HepG2 (cell line): ENCODE data around the gene GAL3ST2. TPM values are rescaled to one million over a fixed set of nuclear protein-coding genes. Genes with fewer than 3 reads are reported as not detected.

Experiments used
- ASH2L ChIP-seq: fragments of 300-600, 200-600 bp; sonication (generic); IDR thresholded peaks from 2 replicates; pipeline ENCODE4 v1.7.0; 2017; ENCODE audit warnings: low read depth, mild to moderate bottlenecking, moderate library complexity, mixed read lengths, low read length; ENCODE audit not compliant: insufficient read length
- BHLHE40 ChIP-seq: IDR thresholded peaks from 2 replicates; pipeline ENCODE4 v1.6.1; 2011; ENCODE audit warnings: low read length, improper control_type of control experiment
- CAMTA2 ChIP-seq: sonication (generic); formaldehyde crosslinking; IDR thresholded peaks from 2 replicates; pipeline ENCODE4 v1.4.0; 2020; ENCODE audit warnings: mild to moderate bottlenecking, missing genetic modification reagents, borderline replicate concordance
- CENPT ChIP-seq: sonication (generic); formaldehyde crosslinking; IDR thresholded peaks from 2 replicates; pipeline ENCODE4 v1.8.0; 2022; ENCODE audit warnings: low read depth, mild to moderate bottlenecking, moderate library complexity, missing genetic modification reagents
- FOXC1 ChIP-seq: sonication (generic); formaldehyde crosslinking; IDR thresholded peaks from 2 replicates; pipeline ENCODE4 v1.8.0; 2022; ENCODE audit warnings: mild to moderate bottlenecking, missing genetic modification reagents, borderline replicate concordance
- FOXM1 ChIP-seq: sonication (generic); formaldehyde crosslinking; IDR thresholded peaks from 2 replicates; pipeline ENCODE4 v1.5.0; 2020; ENCODE audit warnings: missing genetic modification reagents
- RNF2 ChIP-seq: fragments of 450-650 bp; conservative IDR thresholded peaks from 2 replicates; pipeline ENCODE4 v1.6.1; 2016; ENCODE audit warnings: low read depth
- RXRB ChIP-seq: IDR thresholded peaks from 2 replicates; pipeline ENCODE4 v1.6.1; 2016; ENCODE audit warnings: borderline replicate concordance, missing genetic modification reagents, missing compliant biosample characterization
- SCMH1 ChIP-seq: sonication (generic); formaldehyde crosslinking; IDR thresholded peaks from 2 replicates; pipeline ENCODE4 v1.9.0; 2021; ENCODE audit warnings: missing genetic modification reagents, mild to moderate bottlenecking, borderline replicate concordance
- ZMYM2 ChIP-seq: sonication (generic); formaldehyde crosslinking; IDR thresholded peaks from 2 replicates; pipeline ENCODE4 v1.8.0; 2022; ENCODE audit warnings: mild to moderate bottlenecking, missing genetic modification reagents
- ZNF232 ChIP-seq: sonication (generic); formaldehyde crosslinking; IDR thresholded peaks from 2 replicates; pipeline ENCODE4 v1.4.0; 2020; ENCODE audit warnings: missing genetic modification reagents, borderline replicate concordance
- ZNF550 ChIP-seq: sonication (generic); formaldehyde crosslinking; IDR thresholded peaks from 2 replicates; pipeline ENCODE4 v1.4.0; 2020; ENCODE audit warnings: mild to moderate bottlenecking, missing genetic modification reagents, borderline replicate concordance
- ZNF616 ChIP-seq: sonication (generic); formaldehyde crosslinking; IDR thresholded peaks from 2 replicates; pipeline ENCODE4 v1.5.0; 2020; ENCODE audit warnings: low read depth, mild to moderate bottlenecking, missing genetic modification reagents
- ZNF746 ChIP-seq: sonication (generic); formaldehyde crosslinking; IDR thresholded peaks from 2 replicates; pipeline ENCODE4 v1.8.0; 2022; ENCODE audit warnings: mild to moderate bottlenecking, missing genetic modification reagents
- ZNF761 ChIP-seq: sonication (generic); formaldehyde crosslinking; conservative IDR thresholded peaks from 2 replicates; pipeline ENCODE4 v1.4.0; 2020; ENCODE audit warnings: mild to moderate bottlenecking, missing genetic modification reagents
- ZNF839 ChIP-seq: sonication (generic); formaldehyde crosslinking; IDR thresholded peaks from 2 replicates; pipeline ENCODE4 v1.4.0; 2020; ENCODE audit warnings: missing genetic modification reagents, mild to moderate bottlenecking, borderline replicate concordance
- ZSCAN30 ChIP-seq: sonication (generic); formaldehyde crosslinking; IDR thresholded peaks from 2 replicates; pipeline ENCODE4 v1.5.0; 2020; ENCODE audit warnings: mild to moderate bottlenecking, missing genetic modification reagents
- polyA plus RNA-seq, 8 experiments: library from polyadenylated mRNA; depleted of rRNA in 3 of 8; stranded (reverse) in 7 of 8; unstranded in 1 of 8; fragments of >200 nt; fragmentation: Illumina TruSeq in 4 of 8; extraction: Trizol in 4 of 8; gene quantifications; 2 replicates each; pipeline versions ENCODE4 v1.2.1 to v1.2.3, GENCODE V29; 2011 to 2016; ENCODE audit warnings: low read depth in 4 of 8, missing spikeins in 1 of 8, mixed read lengths in 1 of 8; ENCODE audit not compliant: insufficient read depth in 1 of 8
- total RNA-seq, 5 experiments: library from RNA; depleted of rRNA; stranded (reverse); fragments of >200 nt; fragmentation: Illumina TruSeq; extraction: Trizol; gene quantifications; 2 replicates each; pipeline ENCODE4 v1.2.3, GENCODE V29; 2016; ENCODE audit warnings: low read depth in 1 of 5
- TF ChIP-seq, protein P1 (sequence below): sonication (generic); formaldehyde crosslinking; IDR thresholded peaks from 2 replicates; pipeline ENCODE4; 2020; ENCODE audit warnings: missing genetic modification reagents, mild to moderate bottlenecking, borderline replicate concordance
- TF ChIP-seq, protein P2 (sequence below): sonication (generic); formaldehyde crosslinking; IDR thresholded peaks from 2 replicates; pipeline ENCODE4 v1.8.1; 2023; ENCODE audit warnings: mild to moderate bottlenecking, inconsistent platforms, moderate library complexity, missing genetic modification reagents, borderline replicate concordance
- TF ChIP-seq, protein P3 (sequence below): sonication (generic); formaldehyde crosslinking; IDR thresholded peaks from 2 replicates; pipeline ENCODE4 v1.4.0; 2020; ENCODE audit warnings: missing genetic modification reagents, borderline replicate concordance
- TF ChIP-seq, protein P4 (sequence below): sonication (generic); formaldehyde crosslinking; IDR thresholded peaks from 2 replicates; pipeline ENCODE4 v1.4.0; 2020; ENCODE audit warnings: missing genetic modification reagents, borderline replicate concordance

The GAL3ST2 gene
- total and polyA plus RNA-seq, 2 of the 13 experiments (the other 11 are each of a cell fraction or from before 2014, with no cell fraction given): 0.17 to 0.20 TPM

DNA sequence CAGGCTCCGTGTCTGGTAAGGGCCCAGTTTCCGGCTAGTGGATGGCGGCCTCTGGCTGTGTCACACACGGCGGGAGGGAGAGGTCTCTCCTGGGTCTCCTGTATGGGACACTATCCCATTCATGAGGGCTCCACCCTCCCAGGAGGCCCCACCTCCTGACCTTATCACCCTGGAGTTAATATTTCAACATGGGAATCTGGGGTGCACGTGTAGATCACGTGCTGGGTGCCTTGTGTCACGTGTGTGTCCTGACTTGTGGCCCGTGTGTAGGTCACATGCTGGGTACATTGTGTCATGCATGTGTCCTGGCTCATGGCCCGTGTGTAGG is 42.3 kb downstream of the GAL3ST2 start (continued):
- TF ChIP-seq, protein P1, sequence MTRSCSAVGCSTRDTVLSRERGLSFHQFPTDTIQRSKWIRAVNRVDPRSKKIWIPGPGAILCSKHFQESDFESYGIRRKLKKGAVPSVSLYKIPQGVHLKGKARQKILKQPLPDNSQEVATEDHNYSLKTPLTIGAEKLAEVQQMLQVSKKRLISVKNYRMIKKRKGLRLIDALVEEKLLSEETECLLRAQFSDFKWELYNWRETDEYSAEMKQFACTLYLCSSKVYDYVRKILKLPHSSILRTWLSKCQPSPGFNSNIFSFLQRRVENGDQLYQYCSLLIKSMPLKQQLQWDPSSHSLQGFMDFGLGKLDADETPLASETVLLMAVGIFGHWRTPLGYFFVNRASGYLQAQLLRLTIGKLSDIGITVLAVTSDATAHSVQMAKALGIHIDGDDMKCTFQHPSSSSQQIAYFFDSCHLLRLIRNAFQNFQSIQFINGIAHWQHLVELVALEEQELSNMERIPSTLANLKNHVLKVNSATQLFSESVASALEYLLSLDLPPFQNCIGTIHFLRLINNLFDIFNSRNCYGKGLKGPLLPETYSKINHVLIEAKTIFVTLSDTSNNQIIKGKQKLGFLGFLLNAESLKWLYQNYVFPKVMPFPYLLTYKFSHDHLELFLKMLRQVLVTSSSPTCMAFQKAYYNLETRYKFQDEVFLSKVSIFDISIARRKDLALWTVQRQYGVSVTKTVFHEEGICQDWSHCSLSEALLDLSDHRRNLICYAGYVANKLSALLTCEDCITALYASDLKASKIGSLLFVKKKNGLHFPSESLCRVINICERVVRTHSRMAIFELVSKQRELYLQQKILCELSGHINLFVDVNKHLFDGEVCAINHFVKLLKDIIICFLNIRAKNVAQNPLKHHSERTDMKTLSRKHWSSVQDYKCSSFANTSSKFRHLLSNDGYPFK: no peak
- no peak for TF ChIP-seq SCMH1 (CRISPR knock-in tag)
- TF ChIP-seq ZNF550 (CRISPR knock-in tag): no peak
- TF ChIP-seq, protein P2, sequence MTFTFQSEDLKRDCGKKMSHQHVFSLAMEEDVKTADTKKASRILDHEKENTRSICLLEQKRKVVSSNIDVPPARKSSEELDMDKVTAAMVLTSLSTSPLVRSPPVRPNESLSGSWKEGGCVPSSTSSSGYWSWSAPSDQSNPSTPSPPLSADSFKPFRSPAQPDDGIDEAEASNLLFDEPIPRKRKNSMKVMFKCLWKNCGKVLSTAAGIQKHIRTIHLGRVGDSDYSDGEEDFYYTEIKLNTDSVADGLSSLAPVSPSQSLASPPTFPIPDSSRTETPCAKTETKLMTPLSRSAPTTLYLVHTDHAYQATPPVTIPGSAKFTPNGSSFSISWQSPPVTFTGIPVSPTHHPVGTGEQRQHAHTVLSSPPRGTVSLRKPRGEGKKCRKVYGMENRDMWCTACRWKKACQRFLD: peak; percentile 82
- no peak for TF ChIP-seq ZNF839 (CRISPR knock-in tag)
- no peak for TF ChIP-seq ASH2L
- TF ChIP-seq, protein P3, sequence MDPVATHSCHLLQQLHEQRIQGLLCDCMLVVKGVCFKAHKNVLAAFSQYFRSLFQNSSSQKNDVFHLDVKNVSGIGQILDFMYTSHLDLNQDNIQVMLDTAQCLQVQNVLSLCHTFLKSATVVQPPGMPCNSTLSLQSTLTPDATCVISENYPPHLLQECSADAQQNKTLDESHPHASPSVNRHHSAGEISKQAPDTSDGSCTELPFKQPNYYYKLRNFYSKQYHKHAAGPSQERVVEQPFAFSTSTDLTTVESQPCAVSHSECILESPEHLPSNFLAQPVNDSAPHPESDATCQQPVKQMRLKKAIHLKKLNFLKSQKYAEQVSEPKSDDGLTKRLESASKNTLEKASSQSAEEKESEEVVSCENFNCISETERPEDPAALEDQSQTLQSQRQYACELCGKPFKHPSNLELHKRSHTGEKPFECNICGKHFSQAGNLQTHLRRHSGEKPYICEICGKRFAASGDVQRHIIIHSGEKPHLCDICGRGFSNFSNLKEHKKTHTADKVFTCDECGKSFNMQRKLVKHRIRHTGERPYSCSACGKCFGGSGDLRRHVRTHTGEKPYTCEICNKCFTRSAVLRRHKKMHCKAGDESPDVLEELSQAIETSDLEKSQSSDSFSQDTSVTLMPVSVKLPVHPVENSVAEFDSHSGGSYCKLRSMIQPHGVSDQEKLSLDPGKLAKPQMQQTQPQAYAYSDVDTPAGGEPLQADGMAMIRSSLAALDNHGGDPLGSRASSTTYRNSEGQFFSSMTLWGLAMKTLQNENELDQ (CRISPR knock-in tag): no peak
- TF ChIP-seq ZNF232: no peak; the same call in 1 of the 2 replicates
- peak; percentile 76; the same call in 1 of the 2 replicates for TF ChIP-seq ZMYM2 (CRISPR knock-in tag)
- peak; percentile 87 for TF ChIP-seq ZNF761
- TF ChIP-seq CENPT: peak; percentile 77; the same call in 1 of the 2 replicates
- TF ChIP-seq FOXM1: no peak
- TF ChIP-seq FOXC1 (CRISPR knock-in tag): 0 out of 2 replicates have a peak, but pooled peaks have one; percentile 18
- TF ChIP-seq BHLHE40: peak; percentile 99
- 0 out of 2 replicates have a peak, but pooled peaks have one; percentile 56 for TF ChIP-seq CAMTA2 (CRISPR knock-in tag)
- peak; percentile 94 for TF ChIP-seq RXRB (CRISPR knock-in tag)
- TF ChIP-seq, protein P4, sequence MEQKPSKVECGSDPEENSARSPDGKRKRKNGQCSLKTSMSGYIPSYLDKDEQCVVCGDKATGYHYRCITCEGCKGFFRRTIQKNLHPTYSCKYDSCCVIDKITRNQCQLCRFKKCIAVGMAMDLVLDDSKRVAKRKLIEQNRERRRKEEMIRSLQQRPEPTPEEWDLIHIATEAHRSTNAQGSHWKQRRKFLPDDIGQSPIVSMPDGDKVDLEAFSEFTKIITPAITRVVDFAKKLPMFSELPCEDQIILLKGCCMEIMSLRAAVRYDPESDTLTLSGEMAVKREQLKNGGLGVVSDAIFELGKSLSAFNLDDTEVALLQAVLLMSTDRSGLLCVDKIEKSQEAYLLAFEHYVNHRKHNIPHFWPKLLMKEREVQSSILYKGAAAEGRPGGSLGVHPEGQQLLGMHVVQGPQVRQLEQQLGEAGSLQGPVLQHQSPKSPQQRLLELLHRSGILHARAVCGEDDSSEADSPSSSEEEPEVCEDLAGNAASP (CRISPR knock-in tag): peak; percentile 89
- no peak for TF ChIP-seq ZSCAN30 (CRISPR knock-in tag)
- TF ChIP-seq ZNF746 (CRISPR knock-in tag): peak; percentile 99
- peak; percentile 81; the same call in 1 of the 2 replicates for TF ChIP-seq ZNF616
- peak; percentile 83; the same call in 1 of the 2 replicates for TF ChIP-seq RNF2
